Neural cell (in vitro differentiated cells): Measurements from ENCODE around the gene FASTK. TPM values are rescaled to one million over a fixed set of nuclear protein-coding genes. Genes with fewer than 3 reads are reported as not detected.

Source experiments
- H2AFZ ChIP-seq: fragments of 200-600, 300-800 bp; sonication (generic), shearing (Covaris generic); 2 replicates; pipeline ENCODE4 v1.6.0; 2014; ENCODE audit warnings: low read depth, mild to moderate bottlenecking, antibody characterized with exemption, low read length, moderate library complexity
- H3F3A ChIP-seq: fragments of 200-600 bp; shearing (Covaris generic); 2 replicates; pipeline ENCODE4 v1.6.1; 2016; ENCODE audit warnings: mild to moderate bottlenecking, moderate library complexity, mixed read lengths, antibody characterized with exemption, low read length; ENCODE audit not compliant: insufficient read depth, poor library complexity, severe bottlenecking
- H3K27ac ChIP-seq: fragments of 200-600, 300-800 bp; sonication (generic), shearing (Covaris generic); 2 replicates; pipeline ENCODE4 v1.5.1; 2014; ENCODE audit warnings: mild to moderate bottlenecking, low read length, moderate library complexity
- H3K27me3 ChIP-seq: fragments of 300-800, 200-600 bp; sonication (generic), shearing (Covaris generic); 2 replicates; pipeline ENCODE4 v1.6.0; 2014; ENCODE audit warnings: mild to moderate bottlenecking, low read depth, low read length, moderate library complexity; ENCODE audit not compliant: insufficient read depth
- H3K36me3 ChIP-seq: fragments of 300-800, 200-600 bp; sonication (generic), shearing (Covaris generic); 2 replicates; pipeline ENCODE4 v1.5.1; 2014; ENCODE audit warnings: mild to moderate bottlenecking, antibody characterized with exemption, low read length, moderate library complexity; ENCODE audit not compliant: insufficient read depth
- H3K4me2 ChIP-seq: fragments of 300-800, 200-600 bp; sonication (generic), shearing (Covaris generic); 2 replicates; pipeline ENCODE4 v1.6.0; 2014; ENCODE audit warnings: mild to moderate bottlenecking, low read length
- H3K4me3 ChIP-seq: fragments of 300-800, 200-600 bp; sonication (generic), shearing (Covaris generic); 2 replicates; pipeline ENCODE4 v1.5.1; 2014; ENCODE audit warnings: mild to moderate bottlenecking, low read length, moderate library complexity
- H3K79me2 ChIP-seq: fragments of 200-600 bp; shearing (Covaris generic); replicated peaks from 2 replicates; pipeline ENCODE4 v1.6.0; 2014; ENCODE audit warnings: mild to moderate bottlenecking, low read length, moderate library complexity; ENCODE audit not compliant: insufficient read depth
- H3K9ac ChIP-seq: fragments of 300-800, 200-600 bp; sonication (generic), shearing (Covaris generic); 2 replicates; pipeline ENCODE4 v1.6.1; 2016; ENCODE audit warnings: mild to moderate bottlenecking, low read length, mixed read lengths
- H3K9me2 ChIP-seq: fragments of 200-600 bp; shearing (Covaris generic); 2 replicates; pipeline ENCODE4 v1.6.1; 2016; ENCODE audit warnings: mild to moderate bottlenecking, low read length, mixed read lengths; ENCODE audit not compliant: insufficient read depth
- H3K9me3 ChIP-seq: fragments of 200-600, 300-800 bp; sonication (generic), shearing (Covaris generic); 2 replicates; pipeline ENCODE4 v1.6.1; 2016; ENCODE audit warnings: mild to moderate bottlenecking, mixed run types, low read length, moderate library complexity, mixed read lengths
- H4K20me1 ChIP-seq: fragments of 200-600 bp; shearing (Covaris generic); 2 replicates; pipeline ENCODE4 v1.6.1; 2016; ENCODE audit warnings: mild to moderate bottlenecking, mixed run types; ENCODE audit not compliant: insufficient read depth
- CTCF ChIP-seq: fragments of 450-650 bp; IDR thresholded peaks from 2 replicates; pipeline ENCODE4 v1.5.1; 2014; ENCODE audit warnings: antibody characterized with exemption, mild to moderate bottlenecking, moderate library complexity; ENCODE audit not compliant: poor library complexity, severe bottlenecking
- EZH2 ChIP-seq: fragments of 200-600, 300-800 bp; shearing (Covaris generic), sonication (generic); IDR thresholded peaks from 2 replicates; pipeline ENCODE4 v1.6.1; 2014; ENCODE audit warnings: antibody characterized with exemption, low read length, borderline replicate concordance, mild to moderate bottlenecking; ENCODE audit not compliant: insufficient read depth, poor library complexity, severe bottlenecking
- MXI1 ChIP-seq: fragments of 450-650 bp; conservative IDR thresholded peaks from 2 replicates; pipeline ENCODE4 v1.6.1; 2014; ENCODE audit warnings: antibody characterized with exemption, mild to moderate bottlenecking; ENCODE audit not compliant: poor library complexity, severe bottlenecking
- POLR2AphosphoS5 ChIP-seq: IDR thresholded peaks from 2 replicates; pipeline ENCODE4 v1.6.1; 2012
- RAD21 ChIP-seq: fragments of 450-650 bp; conservative IDR thresholded peaks from 2 replicates; pipeline ENCODE4 v1.6.1; 2014; ENCODE audit warnings: antibody characterized with exemption, mild to moderate bottlenecking, moderate library complexity
- REST ChIP-seq: IDR thresholded peaks from 2 replicates; pipeline ENCODE4 v1.6.1; 2012; ENCODE audit warnings: borderline replicate concordance
- SMC3 ChIP-seq: fragments of 450-650 bp; conservative IDR thresholded peaks from 2 replicates; pipeline ENCODE4 v1.6.1; 2014; ENCODE audit warnings: antibody characterized with exemption, mild to moderate bottlenecking, moderate library complexity; ENCODE audit not compliant: poor library complexity
- TAF1 ChIP-seq: IDR thresholded peaks from 2 replicates; pipeline ENCODE4 v1.6.1; 2012; ENCODE audit warnings: low read depth
- polyA plus RNA-seq: library from polyadenylated mRNA; depleted of rRNA; stranded (reverse); fragments of >200 nt; gene quantifications from 2 replicates; pipeline ENCODE4 v1.2.3, GENCODE V29; 2014

The FASTK gene
- polyA plus RNA-seq, 1 donor from 2014 or later, result 147 TPM

- peaks cover 13% of the 10 kb centered on the region for H3K79me2 ChIP-seq
- peak overlapping the region; percentile 85 for H3K9ac ChIP-seq
- peak overlapping the region; percentile 91 for H3K4me3 ChIP-seq
- H3K27ac ChIP-seq, result peak overlapping the region; percentile 78
- H4K20me1 ChIP-seq, result no peaks in the 10 kb centered on the region
- no peak for TF ChIP-seq POLR2AphosphoS5
- TF ChIP-seq SMC3, result no peak
- no peak for TF ChIP-seq MXI1
- peak overlapping the region; percentile 74 for H3K4me2 ChIP-seq
- H3K9me3 ChIP-seq, result no peaks in the 10 kb centered on the region
- H3F3A ChIP-seq, result no peaks in the 10 kb centered on the region
- no peaks in the 10 kb centered on the region for H3K27me3 ChIP-seq
- no peaks in the 10 kb centered on the region for H3K36me3 ChIP-seq
- H3K9me2 ChIP-seq, result no peaks in the 10 kb centered on the region
- H2AFZ ChIP-seq, result no peak overlapping the region
Observed at GRCh38 chr7:151079199-151079910, 1.3 kb downstream of the FASTK start.

- no peaks in the 10 kb centered on the region for H4K20me1 ChIP-seq
- no peak for TF ChIP-seq EZH2
- TF ChIP-seq CTCF, result no peak
- no peak for TF ChIP-seq TAF1
- TF ChIP-seq SMC3, result no peak
- no peak for TF ChIP-seq RAD21
- TF ChIP-seq REST, result no peak
- no peak for TF ChIP-seq POLR2AphosphoS5
- no peak overlapping the region for H3K4me2 ChIP-seq
- no peaks in the 10 kb centered on the region for H3K9me3 ChIP-seq
- H3F3A ChIP-seq, result no peaks in the 10 kb centered on the region
- no peak overlapping the region for H3K9ac ChIP-seq
- no peak overlapping the region for H3K27ac ChIP-seq
- H2AFZ ChIP-seq, result no peak overlapping the region
- H3K79me2 ChIP-seq, result peaks cover 13% of the 10 kb centered on the region
- no peak overlapping the region for H3K4me3 ChIP-seq
- H3K9me2 ChIP-seq, result no peaks in the 10 kb centered on the region
- no peaks in the 10 kb centered on the region for H3K36me3 ChIP-seq
- H3K27me3 ChIP-seq, result no peaks in the 10 kb centered on the region
Observed at GRCh38 chr7:151078233-151079040, 2.2 kb downstream of the FASTK start.
